ENCODE data around the gene E2F6. TPM values are rescaled to one million over a fixed set of nuclear protein-coding genes. Genes with fewer than 3 reads are reported as not detected.

The E2F6 gene
- total and polyA plus RNA-seq, 9 of the 15 experiments (the other 6 are each of a cell fraction or from before 2014, with no cell fraction given): 13.6 to 33.9 (median 26.1) TPM

- Histone ChIP-seq H3K4me3 (no peak overlapping the region), H3K9ac (ENCODE audit: insufficient read depth in 1 of 2, low read depth in 2 of 2, low read length in 2 of 2) (no peak overlapping the region), H3K27me3 (ENCODE audit: control insufficient read depth in 2 of 2, insufficient read depth in 2 of 2, low read length in 2 of 2) (no peaks in the 10 kb centered on the region), H3K36me3 (ENCODE audit: control insufficient read depth, insufficient read depth, low read length) (0 out of 3 replicates have a peak, but pooled peaks cover 4% of the 10 kb centered on the region), H3K9me3 (replicated peaks; ENCODE audit: control insufficient read depth, insufficient read depth, low read depth, low read length) (no peaks in the 10 kb centered on the region), H3K79me2 (ENCODE audit: control insufficient read depth, insufficient read depth, low read length) (no peaks in the 10 kb centered on the region), H4K20me1 (replicated peaks; ENCODE audit: control insufficient read depth, insufficient read depth, low read length) (no peaks in the 10 kb centered on the region), H2AFZ (ENCODE audit: low read depth, low read length) (no peak overlapping the region), H3K4me1 (replicated peaks in 1 of 2; ENCODE audit: control insufficient read depth in 2 of 2, insufficient read depth in 2 of 2, low read length in 2 of 2) (no peaks in the 10 kb centered on the region), H3K9me1 (ENCODE audit: control insufficient read depth, insufficient read depth, low read length) (no peaks in the 10 kb centered on the region), H3K27ac (ENCODE audit: extremely low read depth, low read depth, low read length) (no peak overlapping the region), H3K4me2 (ENCODE audit: insufficient read depth, low read length) (no peak overlapping the region)
- FAIRE-seq (no peak), DNase-seq (ENCODE audit: extremely low read depth in 1 of 4, low spot score in 3 of 4) (no peak), ATAC-seq (no peak)
- CTCF ChIA-PET (ENCODE audit: low intra/inter-chr PET ratio): no interaction called here
- WGBS (ENCODE audit: insufficient coverage, low coverage, missing lambda C conversion rate): 83% methylated on average over 5 of the region's 5 CpGs
- TF ChIP-seq ZNF75A (CRISPR knock-in tag; IDR thresholded peaks at IDR 0.05) (no peak), HMG20B (CRISPR knock-in tag; IDR thresholded peaks at IDR 0.05) (no peak), AFF1 (IDR thresholded peaks at IDR 0.05; ENCODE audit: low read depth in 1 of 2, partially characterized antibody in 2 of 2) (no peak), PURB (CRISPR knock-in tag; IDR thresholded peaks at IDR 0.05; ENCODE audit: low read depth) (no peak), ZNF347 (CRISPR knock-in tag; IDR thresholded peaks at IDR 0.05; ENCODE audit: low read depth) (no peak), ZNF140 (CRISPR knock-in tag; IDR thresholded peaks at IDR 0.05) (no peak), ZFPM2 (CRISPR knock-in tag; IDR thresholded peaks at IDR 0.05) (no peak), ZBTB49 (CRISPR knock-in tag; IDR thresholded peaks at IDR 0.05; ENCODE audit: borderline replicate concordance) (no peak), ZNF518B (CRISPR knock-in tag; IDR thresholded peaks at IDR 0.05) (no peak)
- in situ Hi-C loops (cut with MboI): no loop called here
- BruUV-seq (replicated peaks): no TSS peak
- intact Hi-C loops (cut with micrococcal nuclease): no loop called here
- POLR2A ChIA-PET: no interaction called here
These were observed 32.1 kb downstream of the E2F6 start for GRCh38 chr2:11433822-11434221.

Measured in K562 (cell line).